Measurements from ENCODE around the gene STRIP1. TPM values are rescaled to one million over a fixed set of nuclear protein-coding genes. Genes with fewer than 3 reads are reported as not detected.

Gene STRIP1
- total RNA-seq, 2 donors from 2014 or later: 18.2 to 19.0 TPM

GRCh38 chr1:110047463-110047862, 13.0 kb downstream of the STRIP1 start:
- no peak for DNase-seq
- no peak for ATAC-seq
- intact Hi-C loops (cut with DNase I): no loop called here

GRCh38 chr1:110048240-110048639, 13.8 kb downstream of the STRIP1 start:
- intact Hi-C loops (cut with DNase I): no loop called here
- ATAC-seq: no peak

GRCh38 chr1:110048923-110049601, 14.6 kb downstream of the STRIP1 start:
- intact Hi-C loops (cut with DNase I): no loop called here
- ATAC-seq (no peak), DNase-seq (no peak)

More at GRCh38 chr1:110048240-110048639, 13.8 kb downstream of the STRIP1 start:
- no peak for DNase-seq

GRCh38 chr1:110049801-110050601, 15.6 kb downstream of the STRIP1 start:
- intact Hi-C loops (cut with DNase I): loop anchor here in 1 of 2 donors (10.0 kb wide), 1 partner anchor 55 kb away; no protein-coding TSS in a partner anchor
- peak; percentile 43 for DNase-seq
- ATAC-seq: no peak

- ATAC-seq: peak in 1 of 2 donors; percentile 17
- no peak for DNase-seq
- intact Hi-C loops (cut with DNase I): loop anchor here in 1 of 2 donors (10.0 kb wide), 1 partner anchor 54 kb away; no protein-coding TSS in a partner anchor
Observed at GRCh38 chr1:110050602-110051261, 16.3 kb downstream of the STRIP1 start.

GRCh38 chr1:110051262-110051648, 16.8 kb downstream of the STRIP1 start:
- intact Hi-C loops (cut with DNase I): loop anchor here in 1 of 2 donors (10.0 kb wide), 1 partner anchor 54 kb away; no protein-coding TSS in a partner anchor
- ATAC-seq: no peak

GRCh38 chr1:110053552-110054428, 19.4 kb downstream of the STRIP1 start:
- ATAC-seq (peak; percentile 69 to 81), DNase-seq (peak; percentile 63)
- intact Hi-C loops (cut with DNase I): loop anchor here in 1 of 2 donors (10.0 kb wide), 1 partner anchor 51 kb away; no protein-coding TSS in a partner anchor

More at GRCh38 chr1:110051262-110051648, 16.8 kb downstream of the STRIP1 start:
- no peak for DNase-seq

- intact Hi-C loops (cut with DNase I): loop anchor here (2.0 to 10.0 kb wide), 2 partner anchors 49 to 51 kb away; no protein-coding TSS in a partner anchor
- ATAC-seq (no peak), DNase-seq (no peak)
Observed at GRCh38 chr1:110055493-110056284, 21.3 kb downstream of the STRIP1 start.

- DNase-seq (no peak), ATAC-seq (no peak)
- intact Hi-C loops (cut with DNase I): loop anchor here (2.0 to 10.0 kb wide), 2 partner anchors 49 to 51 kb away; no protein-coding TSS in a partner anchor
Observed at GRCh38 chr1:110056285-110056683, 21.9 kb downstream of the STRIP1 start.

- ATAC-seq (no peak), DNase-seq (no peak)
- intact Hi-C loops (cut with DNase I): loop anchor here (2.0 to 10.0 kb wide), 2 partner anchors 48 to 50 kb away; no protein-coding TSS in a partner anchor
Observed at GRCh38 chr1:110056776-110057175, 22.4 kb downstream of the STRIP1 start.

- ATAC-seq (peak in 1 of 2 donors; percentile 13), DNase-seq (no peak)
Observed at GRCh38 chr1:110057963-110058518, 23.6 kb downstream of the STRIP1 start.

GRCh38 chr1:110058591-110058990, 24.2 kb downstream of the STRIP1 start:
- DNase-seq (no peak), ATAC-seq (no peak)
- intact Hi-C loops (cut with DNase I): loop anchor here in 1 of 2 donors (10.0 kb wide), 1 partner anchor 46 kb away; no protein-coding TSS in a partner anchor

More at GRCh38 chr1:110057963-110058518, 23.6 kb downstream of the STRIP1 start:
- intact Hi-C loops (cut with DNase I): loop anchor here (2.0 to 10.0 kb wide), 2 partner anchors 47 to 49 kb away; no protein-coding TSS in a partner anchor

- DNase-seq (no peak), ATAC-seq (no peak)
- intact Hi-C loops (cut with DNase I): loop anchor here in 1 of 2 donors (10.0 kb wide), 1 partner anchor 46 kb away; no protein-coding TSS in a partner anchor
Observed at GRCh38 chr1:110059133-110059863, 24.9 kb downstream of the STRIP1 start.

GRCh38 chr1:110060034-110060661, 25.7 kb downstream of the STRIP1 start:
- intact Hi-C loops (cut with DNase I): no loop called here
- DNase-seq (no peak), ATAC-seq (peak in 1 of 2 donors; percentile 36)

- no peak for DNase-seq
- no peak for ATAC-seq
- intact Hi-C loops (cut with DNase I): no loop called here
Observed at GRCh38 chr1:110060662-110061060, 26.2 kb downstream of the STRIP1 start.

GRCh38 chr1:110061341-110061740, 26.9 kb downstream of the STRIP1 start:
- no peak for DNase-seq
- no peak for ATAC-seq
- intact Hi-C loops (cut with DNase I): no loop called here
